WERI-Rb-1 (cell line): ENCODE data around the gene USP13.
"Not testable (repeated sequence)": the region's sequence is repeated elsewhere in the genome, so short reads cannot be mapped to it uniquely, and the experiment has no call there.

Experiments used
- DNase-seq: peaks from one replicate; pipeline ENCODE4 v3.0.0-alpha.2; 2020
- H3K27ac ChIP-seq: fragments of 250-450 bp; sonication (Bioruptor Pico); 2 replicates; pipeline ENCODE4 v1.5.1; 2020; ENCODE audit warnings: mild to moderate bottlenecking, moderate library complexity
- H3K27me3 ChIP-seq: fragments of 250-450 bp; sonication (Bioruptor Pico); 2 replicates; pipeline ENCODE4 v1.5.1; 2021; ENCODE audit warnings: mild to moderate bottlenecking, low read depth, moderate library complexity; ENCODE audit not compliant: insufficient read depth, severe bottlenecking
- H3K36me3 ChIP-seq: fragments of 250-450 bp; sonication (Bioruptor Pico); 2 replicates; pipeline ENCODE4 v1.5.1; 2020; ENCODE audit warnings: mild to moderate bottlenecking, moderate library complexity
- H3K4me3 ChIP-seq: 2 replicates; pipeline ENCODE4 v1.5.1; 2011; ENCODE audit warnings: low read depth, mild to moderate bottlenecking, control low read depth, low read length
- H3K9me3 ChIP-seq: fragments of 250-450 bp; sonication (Bioruptor Pico); 2 replicates; pipeline ENCODE4 v1.5.1; 2021; ENCODE audit warnings: mild to moderate bottlenecking, moderate library complexity; ENCODE audit not compliant: severe bottlenecking
- TF ChIP-seq, protein P1 (sequence below): IDR thresholded peaks from 2 replicates; pipeline ENCODE4 v1.5.1; 2011; ENCODE audit warnings: low read depth, mild to moderate bottlenecking, control low read depth, inconsistent platforms, low read length

Gene USP13

DNA sequence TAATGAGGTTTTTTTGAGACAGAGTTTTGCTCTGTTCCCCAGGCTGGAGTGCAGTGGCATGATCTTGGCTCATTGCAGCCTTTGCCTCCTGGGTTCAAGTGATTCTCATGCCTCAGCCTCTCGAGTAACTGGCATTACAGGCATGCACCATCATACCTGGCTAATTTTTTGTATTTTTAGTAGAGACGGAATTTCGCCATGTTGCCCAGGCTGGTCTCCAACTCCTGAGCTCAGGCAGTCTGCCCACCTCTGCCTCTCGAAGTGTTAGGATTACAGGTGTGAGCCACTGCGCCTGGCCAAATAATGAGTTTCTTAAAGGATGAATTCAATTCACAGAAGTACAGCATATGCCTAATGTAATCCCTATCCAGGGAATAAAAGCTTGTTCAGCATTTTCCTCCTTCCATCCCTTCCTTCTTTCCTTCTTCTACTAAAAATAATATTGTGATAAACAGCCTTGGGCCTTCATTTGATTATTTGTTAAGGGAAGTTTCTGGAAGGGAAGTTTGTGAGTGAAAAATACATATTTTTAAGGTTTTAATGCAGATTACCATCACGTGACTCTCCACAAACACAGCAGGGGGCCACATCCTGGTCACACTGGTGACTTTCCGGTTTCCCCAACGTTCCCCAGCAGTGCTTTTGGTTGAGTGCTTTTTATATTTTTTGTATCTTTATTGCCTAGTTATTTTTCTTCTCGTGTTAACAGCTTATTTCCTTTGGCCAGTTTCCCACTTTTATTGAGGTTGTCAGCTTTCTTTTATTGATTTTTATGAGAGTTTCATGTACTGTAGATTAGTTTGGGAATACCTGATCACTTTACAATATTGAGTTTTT is 116.8 kb downstream of the USP13 start:
- Histone ChIP-seq H3K27ac (no peak overlapping the region), H3K9me3 (peaks cover 3% of the 10 kb centered on the region), H3K4me3 (no peak overlapping the region), H3K36me3 (peaks cover 11% of the 10 kb centered on the region), H3K27me3 (no peaks in the 10 kb centered on the region)
- TF ChIP-seq, protein P1, sequence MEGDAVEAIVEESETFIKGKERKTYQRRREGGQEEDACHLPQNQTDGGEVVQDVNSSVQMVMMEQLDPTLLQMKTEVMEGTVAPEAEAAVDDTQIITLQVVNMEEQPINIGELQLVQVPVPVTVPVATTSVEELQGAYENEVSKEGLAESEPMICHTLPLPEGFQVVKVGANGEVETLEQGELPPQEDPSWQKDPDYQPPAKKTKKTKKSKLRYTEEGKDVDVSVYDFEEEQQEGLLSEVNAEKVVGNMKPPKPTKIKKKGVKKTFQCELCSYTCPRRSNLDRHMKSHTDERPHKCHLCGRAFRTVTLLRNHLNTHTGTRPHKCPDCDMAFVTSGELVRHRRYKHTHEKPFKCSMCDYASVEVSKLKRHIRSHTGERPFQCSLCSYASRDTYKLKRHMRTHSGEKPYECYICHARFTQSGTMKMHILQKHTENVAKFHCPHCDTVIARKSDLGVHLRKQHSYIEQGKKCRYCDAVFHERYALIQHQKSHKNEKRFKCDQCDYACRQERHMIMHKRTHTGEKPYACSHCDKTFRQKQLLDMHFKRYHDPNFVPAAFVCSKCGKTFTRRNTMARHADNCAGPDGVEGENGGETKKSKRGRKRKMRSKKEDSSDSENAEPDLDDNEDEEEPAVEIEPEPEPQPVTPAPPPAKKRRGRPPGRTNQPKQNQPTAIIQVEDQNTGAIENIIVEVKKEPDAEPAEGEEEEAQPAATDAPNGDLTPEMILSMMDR = no peak
- DNase-seq = no peak

DNA sequence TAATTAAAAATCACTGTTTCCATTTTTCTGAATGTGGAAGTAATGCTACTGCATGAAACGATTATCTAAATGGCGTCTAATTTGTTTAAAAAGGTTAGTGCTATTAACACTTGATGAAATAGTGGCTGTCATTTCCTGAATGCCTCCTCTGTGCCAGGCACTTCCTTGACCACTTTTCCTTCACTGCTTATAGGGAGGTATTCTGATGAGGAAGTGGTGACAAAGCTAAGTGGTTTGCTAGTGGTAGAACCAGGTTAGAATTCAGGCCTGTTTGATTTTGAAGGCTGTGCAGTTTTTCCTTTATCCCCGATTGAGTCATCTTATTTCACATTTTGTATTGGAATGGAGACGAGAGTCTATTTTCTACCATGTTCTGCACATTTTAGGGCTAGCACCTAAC is 119.0 kb downstream of the USP13 start:
- Histone ChIP-seq H3K4me3 (no peak overlapping the region), H3K27me3 (no peaks in the 10 kb centered on the region), H3K27ac (no peak overlapping the region), H3K9me3 (peaks cover 11% of the 10 kb centered on the region), H3K36me3 (peaks cover 6% of the 10 kb centered on the region)
- TF ChIP-seq, protein P1 = no peak
- no peak for DNase-seq

DNA sequence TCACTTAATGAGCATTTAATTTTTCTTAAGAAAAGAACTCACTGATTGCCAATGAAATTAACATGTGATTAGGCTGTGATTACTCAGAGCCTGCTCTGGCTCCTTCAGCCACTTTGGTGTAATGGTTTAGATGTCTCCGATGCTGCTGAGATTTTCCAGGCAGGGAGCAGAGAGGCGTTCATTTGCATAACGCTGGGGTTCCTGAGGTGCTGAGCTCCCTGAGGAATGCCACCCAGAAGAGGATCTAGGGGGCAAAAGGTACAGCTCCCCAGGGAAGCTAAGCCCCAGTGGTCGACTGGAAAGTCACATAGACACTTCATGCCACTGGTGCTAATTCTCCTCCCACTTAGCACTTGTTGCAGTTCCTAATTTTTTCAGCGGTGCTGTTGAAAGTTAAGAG is 119.5 kb downstream of the USP13 start:
- peaks cover 4% of the 10 kb centered on the region for H3K36me3 ChIP-seq

GRCh38 chr3:179775416-179776122 is 122.7 kb downstream of the USP13 start:
- DNase-seq = no peak
- TF ChIP-seq, protein P1 = no peak
- peaks cover 4% of the 10 kb centered on the region; the same call in 1 of the 2 replicates for H3K36me3 ChIP-seq
- no peak overlapping the region for H3K27ac ChIP-seq
- no peaks in the 10 kb centered on the region for H3K27me3 ChIP-seq
- H3K4me3 ChIP-seq = no peak overlapping the region
- H3K9me3 ChIP-seq = peaks cover 11% of the 10 kb centered on the region

More for the DNA sequence above, 119.5 kb downstream of the USP13 start:
- H3K9me3 ChIP-seq = peaks cover 11% of the 10 kb centered on the region
- H3K4me3 ChIP-seq = no peak overlapping the region
- H3K27me3 ChIP-seq = no peaks in the 10 kb centered on the region
- DNase-seq = no peak
- H3K27ac ChIP-seq = no peak overlapping the region
- TF ChIP-seq, protein P1 = no peak

DNA sequence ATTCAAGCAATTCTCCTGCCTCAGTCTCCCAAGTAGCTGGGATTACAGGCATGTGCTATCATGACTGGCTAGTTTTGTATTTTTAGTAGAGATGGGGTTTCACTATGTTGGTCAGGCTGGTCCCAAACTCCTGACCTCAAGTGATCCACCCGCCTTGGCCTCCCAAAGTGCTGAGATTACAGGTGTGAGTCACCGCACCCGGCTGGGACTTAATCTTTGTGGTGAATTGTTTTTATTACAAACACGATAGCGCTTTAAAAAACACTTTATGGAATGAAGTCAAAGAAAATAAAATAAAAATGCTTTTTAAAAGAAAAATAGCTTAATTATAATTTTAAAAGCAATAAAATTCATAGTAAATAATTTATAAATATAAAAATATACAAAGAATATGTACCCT is 130.0 kb downstream of the USP13 start:
- DNase-seq, H3K27me3 ChIP-seq, H3K27ac ChIP-seq, H3K4me3 ChIP-seq, H3K9me3 ChIP-seq, H3K36me3 ChIP-seq: not testable (repeated sequence)

- DNase-seq = no peak
- Histone ChIP-seq H3K4me3 (no peak overlapping the region), H3K36me3 (peaks cover 2% of the 10 kb centered on the region; the same call in 1 of the 2 replicates), H3K9me3 (no peaks in the 10 kb centered on the region), H3K27ac (no peak overlapping the region), H3K27me3 (no peaks in the 10 kb centered on the region)
- TF ChIP-seq, protein P1 = no peak
Measured at GRCh38 chr3:179788996-179789395, 136.2 kb downstream of the USP13 start.
